ENCODE data around the gene ROBO2.

ROBO2 gene

DNA sequence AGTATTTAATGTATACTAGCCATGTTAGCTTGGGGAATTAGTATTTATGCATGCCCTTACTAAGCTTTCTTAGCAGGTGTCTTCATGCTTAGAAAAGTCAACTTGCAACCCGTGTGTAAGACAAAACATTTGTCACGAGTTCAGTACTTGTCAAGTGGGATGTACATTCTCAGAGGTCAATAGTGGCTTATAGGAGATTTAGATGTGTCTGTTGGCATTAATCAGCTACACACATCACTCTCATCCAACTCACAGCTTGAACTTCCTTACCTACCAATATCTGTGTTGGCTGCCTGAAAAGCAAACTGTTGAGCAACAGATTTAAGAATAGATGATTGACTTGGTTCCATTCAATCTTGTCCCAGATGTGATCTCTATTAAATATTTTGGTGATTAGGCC, 109.5 kb downstream of the ROBO2 start:
- H3K36me3 ChIP-seq = no peaks in the 10 kb centered on the region
- TF ChIP-seq, protein P1, sequence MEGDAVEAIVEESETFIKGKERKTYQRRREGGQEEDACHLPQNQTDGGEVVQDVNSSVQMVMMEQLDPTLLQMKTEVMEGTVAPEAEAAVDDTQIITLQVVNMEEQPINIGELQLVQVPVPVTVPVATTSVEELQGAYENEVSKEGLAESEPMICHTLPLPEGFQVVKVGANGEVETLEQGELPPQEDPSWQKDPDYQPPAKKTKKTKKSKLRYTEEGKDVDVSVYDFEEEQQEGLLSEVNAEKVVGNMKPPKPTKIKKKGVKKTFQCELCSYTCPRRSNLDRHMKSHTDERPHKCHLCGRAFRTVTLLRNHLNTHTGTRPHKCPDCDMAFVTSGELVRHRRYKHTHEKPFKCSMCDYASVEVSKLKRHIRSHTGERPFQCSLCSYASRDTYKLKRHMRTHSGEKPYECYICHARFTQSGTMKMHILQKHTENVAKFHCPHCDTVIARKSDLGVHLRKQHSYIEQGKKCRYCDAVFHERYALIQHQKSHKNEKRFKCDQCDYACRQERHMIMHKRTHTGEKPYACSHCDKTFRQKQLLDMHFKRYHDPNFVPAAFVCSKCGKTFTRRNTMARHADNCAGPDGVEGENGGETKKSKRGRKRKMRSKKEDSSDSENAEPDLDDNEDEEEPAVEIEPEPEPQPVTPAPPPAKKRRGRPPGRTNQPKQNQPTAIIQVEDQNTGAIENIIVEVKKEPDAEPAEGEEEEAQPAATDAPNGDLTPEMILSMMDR (IDR thresholded peaks at IDR 0.05; ENCODE audit: low read depth, low read length) = no peak
- no peak overlapping the region for H3K4me3 ChIP-seq (ENCODE audit: low read depth, low read length)
- H3K4me1 ChIP-seq = peaks cover 38% of the 10 kb centered on the region
- H3K9me3 ChIP-seq = no peaks in the 10 kb centered on the region
- no peaks in the 10 kb centered on the region for H3K27me3 ChIP-seq
- no peak for DNase-seq

DNA sequence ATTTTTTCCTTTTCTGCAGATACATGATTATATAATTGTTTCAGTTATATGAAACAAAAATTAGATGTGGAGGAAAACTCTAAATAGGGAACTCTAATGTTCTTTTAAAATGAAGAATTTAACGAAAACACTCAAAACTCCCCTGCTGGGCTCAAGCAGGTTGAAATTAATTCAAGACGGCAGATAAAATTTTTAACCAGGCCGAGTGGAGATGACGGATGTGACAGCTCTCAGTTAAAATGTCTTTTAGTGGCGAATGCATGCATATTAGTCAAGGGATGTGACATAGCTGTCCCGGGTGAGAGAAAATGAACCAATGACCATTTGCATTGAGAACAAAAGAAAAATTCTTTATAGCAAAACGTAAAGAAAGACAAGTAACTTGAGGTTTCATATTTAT, 110.1 kb downstream of the ROBO2 start:
- Histone ChIP-seq H3K9me3 (no peaks in the 10 kb centered on the region), H3K4me1 (peaks cover 42% of the 10 kb centered on the region), H3K27me3 (no peaks in the 10 kb centered on the region), H3K4me3 (ENCODE audit: low read depth, low read length) (peak overlapping the region; percentile 1), H3K36me3 (no peaks in the 10 kb centered on the region)
- no peak for DNase-seq
- TF ChIP-seq, protein P1 (IDR thresholded peaks at IDR 0.05; ENCODE audit: low read depth, low read length) = no peak

DNA sequence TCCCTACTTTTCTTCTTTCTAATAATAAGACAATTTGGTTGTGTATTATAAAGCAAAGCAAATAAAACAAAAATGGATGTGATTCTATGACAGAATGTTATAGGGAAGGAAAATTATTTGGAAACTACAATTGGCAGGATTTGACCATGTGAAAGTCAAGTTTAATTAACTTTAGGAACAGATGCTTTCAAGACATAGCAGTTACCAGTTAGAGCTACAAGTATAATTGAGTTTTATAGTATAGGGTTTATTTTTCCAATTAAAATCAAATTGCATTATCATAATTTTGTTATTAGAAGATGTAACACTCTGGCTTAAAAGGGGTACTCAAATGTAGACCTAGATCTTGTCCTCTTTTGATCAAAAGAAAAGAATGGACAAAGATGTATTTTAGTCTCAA, 110.9 kb downstream of the ROBO2 start:
- no peak for DNase-seq
- TF ChIP-seq, protein P1 (IDR thresholded peaks at IDR 0.05; ENCODE audit: low read depth, low read length) = no peak
- Histone ChIP-seq H3K27me3 (no peaks in the 10 kb centered on the region), H3K36me3 (no peaks in the 10 kb centered on the region), H3K9me3 (no peaks in the 10 kb centered on the region), H3K4me1 (peaks cover 42% of the 10 kb centered on the region), H3K4me3 (ENCODE audit: low read depth, low read length) (no peak overlapping the region)

DNA sequence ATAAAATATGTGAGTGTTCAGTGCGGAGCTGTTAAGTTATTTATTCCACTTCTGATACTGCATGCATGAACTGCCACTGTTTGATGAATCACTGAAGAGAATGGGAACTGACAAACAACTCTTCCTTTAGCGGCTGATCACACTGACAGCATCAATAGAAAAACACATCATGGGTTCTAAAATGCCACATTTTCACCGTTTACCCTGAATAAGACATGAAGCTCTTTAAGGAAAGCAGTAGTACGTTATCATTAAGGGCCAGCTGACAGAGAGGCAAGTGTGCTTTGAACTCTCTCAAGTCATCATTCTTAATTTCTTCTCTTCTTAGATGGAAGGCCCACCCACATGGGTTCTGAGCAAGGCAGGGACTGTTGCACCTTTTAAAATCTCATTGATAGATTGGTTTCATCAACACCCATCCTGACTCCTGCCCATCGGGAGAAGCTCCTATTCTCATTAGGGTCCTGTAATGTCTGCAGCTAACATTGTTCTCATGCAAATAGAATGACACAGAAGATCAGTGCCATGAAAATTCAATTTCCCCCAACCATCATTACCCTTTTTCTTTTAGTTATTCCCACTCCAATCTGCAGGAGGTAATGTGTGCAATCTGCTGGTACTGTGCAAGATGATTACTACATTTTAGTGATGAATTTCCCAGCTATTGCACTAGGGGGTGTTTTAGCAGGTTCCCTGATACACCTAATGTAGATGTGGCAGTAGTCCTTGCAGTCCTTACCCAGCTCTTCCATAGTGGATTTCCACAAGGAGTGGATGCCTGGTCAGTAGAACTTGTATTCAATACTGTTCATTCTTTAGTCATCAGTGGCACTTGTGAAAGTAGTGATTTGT, 119.1 kb downstream of the ROBO2 start:
- peaks cover 20% of the 10 kb centered on the region for H3K4me1 ChIP-seq
- no peak overlapping the region for H3K4me3 ChIP-seq (ENCODE audit: low read depth, low read length)
- TF ChIP-seq, protein P1 (IDR thresholded peaks at IDR 0.05; ENCODE audit: low read depth, low read length) = peak; percentile 58
- H3K9me3 ChIP-seq = no peaks in the 10 kb centered on the region
- no peaks in the 10 kb centered on the region for H3K27me3 ChIP-seq
- DNase-seq = no peak
- H3K36me3 ChIP-seq = no peaks in the 10 kb centered on the region

DNA sequence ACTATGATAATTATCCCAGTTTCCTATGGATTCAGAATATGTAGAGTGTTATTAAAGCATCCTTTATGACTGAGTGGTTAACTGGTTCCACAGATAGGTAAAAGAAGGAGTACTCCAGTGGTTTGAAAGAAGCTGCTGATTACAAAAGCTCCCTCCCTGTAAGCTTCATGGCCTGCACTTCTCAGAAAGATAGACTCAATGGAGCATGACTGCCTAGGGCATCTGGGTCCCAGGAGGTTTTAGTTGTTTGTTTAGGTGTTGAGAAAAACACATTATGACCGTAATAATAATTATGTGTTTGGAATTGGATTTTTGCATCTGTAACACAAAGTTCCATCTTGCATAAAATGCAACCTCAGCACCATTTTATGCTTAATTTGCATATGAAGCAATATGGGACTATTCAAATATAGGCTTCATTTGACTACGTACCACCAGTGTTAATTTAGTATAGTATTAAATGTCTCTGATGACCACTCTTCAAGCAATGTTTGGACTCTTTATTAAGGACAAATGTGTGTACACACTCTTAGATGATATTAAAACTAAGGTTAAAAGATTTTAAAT, 121.1 kb downstream of the ROBO2 start:
- H3K27me3 ChIP-seq = no peaks in the 10 kb centered on the region
- peaks cover 18% of the 10 kb centered on the region for H3K4me1 ChIP-seq
- H3K9me3 ChIP-seq = no peaks in the 10 kb centered on the region
- peak; percentile 44 for DNase-seq
- TF ChIP-seq, protein P1 (IDR thresholded peaks at IDR 0.05; ENCODE audit: low read depth, low read length) = no peak
- H3K4me3 ChIP-seq (ENCODE audit: low read depth, low read length) = no peak overlapping the region
- no peaks in the 10 kb centered on the region for H3K36me3 ChIP-seq

DNA sequence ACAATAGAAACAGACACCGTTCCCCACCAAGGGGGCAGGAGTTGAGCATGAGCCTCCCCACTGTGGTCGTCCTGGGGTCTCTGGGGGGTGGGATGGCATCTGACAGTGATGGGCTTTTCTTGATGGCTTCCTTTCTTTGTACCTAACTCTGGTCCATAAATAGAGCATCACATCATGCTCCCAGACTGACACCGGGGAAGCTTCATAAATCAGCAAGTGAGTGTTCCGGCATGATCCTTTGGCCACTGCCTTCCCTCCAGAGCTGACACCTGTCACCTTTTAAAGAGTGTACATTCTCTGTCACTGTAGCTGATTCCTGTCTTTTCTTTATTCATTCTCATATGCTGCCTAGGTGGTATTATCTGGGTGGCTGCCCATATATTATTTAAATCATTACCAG, 129.9 kb downstream of the ROBO2 start:
- Histone ChIP-seq H3K4me1 (peaks cover 50% of the 10 kb centered on the region), H3K36me3 (no peaks in the 10 kb centered on the region), H3K9me3 (no peaks in the 10 kb centered on the region), H3K4me3 (ENCODE audit: low read depth, low read length) (no peak overlapping the region), H3K27me3 (no peaks in the 10 kb centered on the region)
- TF ChIP-seq, protein P1 (IDR thresholded peaks at IDR 0.05; ENCODE audit: low read depth, low read length) = no peak
- DNase-seq = no peak
